Omental fat pad (tissue), 4 donors: ENCODE data around the gene CD7. TPM values are rescaled to one million over a fixed set of nuclear protein-coding genes. Genes with fewer than 3 reads are reported as not detected.

ENCODE experiments used
- ATAC-seq: fragments of 150-250 bp; one replicate; pipeline ENCODE4 v1.9.1; 2016; ENCODE audit warnings: mild to moderate bottlenecking, moderate library complexity; ENCODE audit not compliant: low FRiP score
- DNase-seq: peaks from one replicate; pipeline ENCODE4 v3.0.0-alpha.2; 2019; ENCODE audit warnings: low spot score
- CTCF ChIP-seq, 3 donors: fragments of 450-650 bp; IDR thresholded peaks; one replicate each; pipeline ENCODE4 v1.5.1; 2016 to 2017; ENCODE audit warnings: antibody characterized with exemption in 3 of 3, mild to moderate bottlenecking in 3 of 3, moderate library complexity in 2 of 3
- total RNA-seq, 4 donors: library from RNA; depleted of rRNA; stranded (reverse); fragments of >200 nt; gene quantifications; one replicate each; pipeline ENCODE4 v1.1.0, GENCODE V29; 2016

Gene CD7
- total RNA-seq, 4 donors from 2014 or later: 1.6 to 8.4 (median 4.2) TPM

- no peak for TF ChIP-seq CTCF (IDR thresholded peaks at IDR 0.05)
- ATAC-seq: no peak
These were observed 28.0 kb upstream of the CD7 start for GRCh38 chr17:82345151-82345976.

GRCh38 chr17:82344175-82344907 lies 26.9 kb upstream of the CD7 start:
- DNase-seq (no peak), ATAC-seq (no peak)
- TF ChIP-seq CTCF (IDR thresholded peaks at IDR 0.05): no peak

More at GRCh38 chr17:82345151-82345976, 28.0 kb upstream of the CD7 start:
- DNase-seq: no peak

GRCh38 chr17:82343560-82343959 lies 26.2 kb upstream of the CD7 start:
- DNase-seq (no peak), ATAC-seq (no peak)
- TF ChIP-seq CTCF (IDR thresholded peaks at IDR 0.05): no peak

- no peak for DNase-seq
- no peak for TF ChIP-seq CTCF (IDR thresholded peaks at IDR 0.05)
- ATAC-seq: no peak
These were observed 25.1 kb upstream of the CD7 start for GRCh38 chr17:82342361-82343079.

- DNase-seq (no peak), ATAC-seq (no peak)
- TF ChIP-seq CTCF (IDR thresholded peaks at IDR 0.05): no peak
These were observed 22.5 kb upstream of the CD7 start for GRCh38 chr17:82339634-82340580.
